ENCODE measurements around the gene SDHB.

Gene SDHB

DNA sequence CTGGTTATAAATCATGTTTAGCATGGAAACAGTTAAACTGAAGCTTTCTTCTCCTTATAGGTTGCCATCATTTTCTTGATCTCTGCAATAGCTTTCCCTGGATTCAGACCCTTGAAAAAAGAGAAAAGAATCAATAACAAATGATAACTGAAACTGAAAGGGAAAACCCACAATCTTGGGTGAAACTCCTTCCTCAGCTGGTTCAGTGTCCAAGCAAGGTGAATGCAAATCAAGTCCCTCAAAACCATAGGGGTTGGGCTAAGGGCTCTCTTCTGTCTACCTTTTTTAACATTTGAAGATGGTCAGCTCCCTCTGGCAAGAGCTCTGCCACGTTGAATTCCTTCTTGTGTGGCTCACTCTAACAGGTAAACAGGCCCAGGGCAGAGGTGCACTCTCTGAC, 35.0 kb downstream of the SDHB start:
- Histone ChIP-seq H2AFZ (ENCODE audit: low read length) (no peak overlapping the region), H3K9me3 (ENCODE audit: insufficient read depth, low read depth, low read length) (no peaks in the 10 kb centered on the region), H3K27me3 (ENCODE audit: insufficient read depth, low read length, poor library complexity, severe bottlenecking) (no peaks in the 10 kb centered on the region), H3K4me2 (ENCODE audit: low read depth, low read length, poor library complexity, severe bottlenecking) (no peak overlapping the region), H3K4me3 (ENCODE audit: low read length, poor library complexity, severe bottlenecking) (no peak overlapping the region), H3K79me2 (ENCODE audit: insufficient read depth, low read length) (no peaks in the 10 kb centered on the region), H3K9me2 (replicated peaks; ENCODE audit: low read depth, low read length) (no peaks in the 10 kb centered on the region), H3K36me3 (ENCODE audit: insufficient read depth, low read length) (peaks cover 65% of the 10 kb centered on the region; the same call in 1 of the 2 replicates), H4K20me1 (ENCODE audit: insufficient read depth, low read length, poor library complexity, severe bottlenecking) (no peaks in the 10 kb centered on the region), H3K9ac (ENCODE audit: low read depth, low read length, poor library complexity, severe bottlenecking) (no peak overlapping the region), H3F3A (ENCODE audit: low read depth) (no peaks in the 10 kb centered on the region), H3K4me1 (ENCODE audit: insufficient read depth, low read length, poor library complexity, severe bottlenecking) (peaks cover 2% of the 10 kb centered on the region)
- TF ChIP-seq EZH2phosphoT487 (IDR thresholded peaks at IDR 0.05; ENCODE audit: borderline replicate concordance) = no peak
- TF ChIP-seq, protein P1, sequence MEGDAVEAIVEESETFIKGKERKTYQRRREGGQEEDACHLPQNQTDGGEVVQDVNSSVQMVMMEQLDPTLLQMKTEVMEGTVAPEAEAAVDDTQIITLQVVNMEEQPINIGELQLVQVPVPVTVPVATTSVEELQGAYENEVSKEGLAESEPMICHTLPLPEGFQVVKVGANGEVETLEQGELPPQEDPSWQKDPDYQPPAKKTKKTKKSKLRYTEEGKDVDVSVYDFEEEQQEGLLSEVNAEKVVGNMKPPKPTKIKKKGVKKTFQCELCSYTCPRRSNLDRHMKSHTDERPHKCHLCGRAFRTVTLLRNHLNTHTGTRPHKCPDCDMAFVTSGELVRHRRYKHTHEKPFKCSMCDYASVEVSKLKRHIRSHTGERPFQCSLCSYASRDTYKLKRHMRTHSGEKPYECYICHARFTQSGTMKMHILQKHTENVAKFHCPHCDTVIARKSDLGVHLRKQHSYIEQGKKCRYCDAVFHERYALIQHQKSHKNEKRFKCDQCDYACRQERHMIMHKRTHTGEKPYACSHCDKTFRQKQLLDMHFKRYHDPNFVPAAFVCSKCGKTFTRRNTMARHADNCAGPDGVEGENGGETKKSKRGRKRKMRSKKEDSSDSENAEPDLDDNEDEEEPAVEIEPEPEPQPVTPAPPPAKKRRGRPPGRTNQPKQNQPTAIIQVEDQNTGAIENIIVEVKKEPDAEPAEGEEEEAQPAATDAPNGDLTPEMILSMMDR (conservative IDR thresholded peaks at IDR 0.05; ENCODE audit: low read length) = no peak

DNA sequence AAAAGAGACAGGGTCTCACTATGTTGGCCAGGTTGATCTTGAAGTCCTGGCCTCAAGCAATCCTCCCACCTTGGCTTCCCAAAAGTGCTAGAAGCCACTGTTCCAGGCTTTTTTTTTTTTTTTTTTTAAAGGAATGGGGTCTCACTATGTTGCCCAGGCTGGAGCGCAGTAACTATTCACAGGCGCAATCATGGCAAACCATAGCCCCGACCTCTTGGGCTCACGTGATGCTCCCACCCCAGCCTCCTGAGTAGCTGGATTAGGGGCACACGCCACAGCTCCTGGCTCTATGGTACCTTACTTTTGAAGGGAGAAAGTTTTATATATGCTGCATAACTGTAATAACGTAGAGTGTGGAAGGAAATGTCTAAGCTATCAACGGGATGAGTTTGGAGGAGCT, 36.4 kb downstream of the SDHB start:
- Histone ChIP-seq H3K9me3 (ENCODE audit: insufficient read depth, low read depth, low read length) (no peaks in the 10 kb centered on the region), H3K4me2 (ENCODE audit: low read depth, low read length, poor library complexity, severe bottlenecking) (no peak overlapping the region), H3K9me2 (replicated peaks; ENCODE audit: low read depth, low read length) (no peaks in the 10 kb centered on the region), H3K27me3 (ENCODE audit: insufficient read depth, low read length, poor library complexity, severe bottlenecking) (no peaks in the 10 kb centered on the region), H3K79me2 (ENCODE audit: insufficient read depth, low read length) (no peaks in the 10 kb centered on the region), H2AFZ (ENCODE audit: low read length) (no peak overlapping the region), H3K4me3 (ENCODE audit: low read length, poor library complexity, severe bottlenecking) (no peak overlapping the region), H3K4me1 (ENCODE audit: insufficient read depth, low read length, poor library complexity, severe bottlenecking) (peaks cover 9% of the 10 kb centered on the region), H3K9ac (ENCODE audit: low read depth, low read length, poor library complexity, severe bottlenecking) (no peak overlapping the region), H3F3A (ENCODE audit: low read depth) (no peaks in the 10 kb centered on the region), H3K36me3 (ENCODE audit: insufficient read depth, low read length) (peaks cover 51% of the 10 kb centered on the region; the same call in 1 of the 2 replicates), H4K20me1 (ENCODE audit: insufficient read depth, low read length, poor library complexity, severe bottlenecking) (no peaks in the 10 kb centered on the region)
- no peak for TF ChIP-seq EZH2phosphoT487 (IDR thresholded peaks at IDR 0.05; ENCODE audit: borderline replicate concordance)
- TF ChIP-seq, protein P1 (conservative IDR thresholded peaks at IDR 0.05; ENCODE audit: low read length) = no peak

DNA sequence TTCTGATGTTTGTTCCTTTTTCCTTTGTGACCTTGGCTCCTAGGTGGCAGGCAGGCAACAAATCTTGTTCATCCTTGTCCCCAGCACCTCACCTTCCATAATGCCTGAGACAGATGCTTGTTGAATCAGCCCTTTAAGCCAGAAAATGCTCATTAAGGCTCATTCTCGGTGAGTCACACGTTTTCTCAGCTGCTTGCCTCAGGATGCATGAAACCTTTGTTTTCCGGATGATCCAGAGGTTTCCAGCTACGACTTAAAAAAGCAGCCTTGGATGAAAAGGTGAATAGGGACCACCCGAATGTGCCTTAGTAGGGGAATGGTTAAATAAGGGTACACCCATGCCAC, 37.5 kb downstream of the SDHB start:
- no peak overlapping the region for H2AFZ ChIP-seq (ENCODE audit: low read length)
- peaks cover 9% of the 10 kb centered on the region for H3K4me1 ChIP-seq (ENCODE audit: insufficient read depth, low read length, poor library complexity, severe bottlenecking)
- H3K9ac ChIP-seq (ENCODE audit: low read depth, low read length, poor library complexity, severe bottlenecking) = no peak overlapping the region

More for the DNA sequence above, 37.5 kb downstream of the SDHB start:
- no peaks in the 10 kb centered on the region for H3K27me3 ChIP-seq (ENCODE audit: insufficient read depth, low read length, poor library complexity, severe bottlenecking)
- no peak overlapping the region for H3K4me3 ChIP-seq (ENCODE audit: low read length, poor library complexity, severe bottlenecking)
- H4K20me1 ChIP-seq (ENCODE audit: insufficient read depth, low read length, poor library complexity, severe bottlenecking) = no peaks in the 10 kb centered on the region
- no peaks in the 10 kb centered on the region for H3K9me3 ChIP-seq (ENCODE audit: insufficient read depth, low read depth, low read length)
- H3K36me3 ChIP-seq (ENCODE audit: insufficient read depth, low read length) = peaks cover 39% of the 10 kb centered on the region; the same call in 1 of the 2 replicates
- H3K79me2 ChIP-seq (ENCODE audit: insufficient read depth, low read length) = peaks cover 3% of the 10 kb centered on the region
- TF ChIP-seq, protein P1 (conservative IDR thresholded peaks at IDR 0.05; ENCODE audit: low read length) = no peak
- no peak for TF ChIP-seq EZH2phosphoT487 (IDR thresholded peaks at IDR 0.05; ENCODE audit: borderline replicate concordance)
- H3K4me2 ChIP-seq (ENCODE audit: low read depth, low read length, poor library complexity, severe bottlenecking) = no peak overlapping the region
- no peaks in the 10 kb centered on the region for H3F3A ChIP-seq (ENCODE audit: low read depth)
- H3K9me2 ChIP-seq (replicated peaks; ENCODE audit: low read depth, low read length) = no peaks in the 10 kb centered on the region
